NCI-H187 treated with DMSO at 0.1 percent for 48 hours (cell line): ENCODE data around the gene SLC26A3.
A peak's percentile ranks its signal among the peaks of the same experiment; 100 is the strongest.

ENCODE experiments used
- DNase-seq: peaks from one replicate; lab custom pipeline; 2025; lab: John Stamatoyannopoulos, UW

Gene SLC26A3

GRCh38 chr7:107744345-107744750 is 58.7 kb downstream of the SLC26A3 start:
- DNase-seq = no peak

- DNase-seq = peak; percentile 83
Observed at GRCh38 chr7:107743567-107744344, 59.3 kb downstream of the SLC26A3 start, which contains the start of gene CBLL1. Gene CBLL1, plus strand, starts transcription at chr7:107744142. Its CDS starts 22 bp downstream, at chr7:107744164.

GRCh38 chr7:107742678-107743566 is 60.1 kb downstream of the SLC26A3 start:
- DNase-seq = peak; percentile 83

- DNase-seq = no peak
Observed at GRCh38 chr7:107728276-107728675, 74.7 kb downstream of the SLC26A3 start.

- no peak for DNase-seq
Observed at GRCh38 chr7:107726356-107727130, 76.5 kb downstream of the SLC26A3 start.

GRCh38 chr7:107725138-107725740 is 77.8 kb downstream of the SLC26A3 start:
- no peak for DNase-seq

GRCh38 chr7:107723255-107723654 is 79.8 kb downstream of the SLC26A3 start:
- no peak for DNase-seq

- DNase-seq = no peak
Observed at GRCh38 chr7:107721286-107721685, 81.7 kb downstream of the SLC26A3 start.

- no peak for DNase-seq
Observed at GRCh38 chr7:107718456-107719193, 84.4 kb downstream of the SLC26A3 start.

- DNase-seq = no peak
Observed at GRCh38 chr7:107715531-107715930, 87.5 kb downstream of the SLC26A3 start.
